KOPT-K1 (cell line): ENCODE data around the gene SLC4A3.

Experiments used
- H3K27ac ChIP-seq: fragments of 200-600 bp; sonication (generic); 2 replicates; pipeline ENCODE4 v1.5.1; 2016; ENCODE audit warnings: antibody characterized with exemption, mild to moderate bottlenecking, low read depth, low read length; ENCODE audit not compliant: poor library complexity, severe bottlenecking
- H3K36me3 ChIP-seq: fragments of 200-600 bp; sonication (generic); 2 replicates; pipeline ENCODE4 v1.5.1; 2017; ENCODE audit warnings: antibody characterized with exemption, mild to moderate bottlenecking, low read length, moderate library complexity; ENCODE audit not compliant: insufficient read depth
- H3K9me3 ChIP-seq: fragments of 200-600 bp; sonication (generic); 2 replicates; pipeline ENCODE4 v1.5.1; 2017; ENCODE audit warnings: antibody characterized with exemption, low read length, mild to moderate bottlenecking; ENCODE audit not compliant: insufficient read depth, poor library complexity, severe bottlenecking

Gene SLC4A3

DNA sequence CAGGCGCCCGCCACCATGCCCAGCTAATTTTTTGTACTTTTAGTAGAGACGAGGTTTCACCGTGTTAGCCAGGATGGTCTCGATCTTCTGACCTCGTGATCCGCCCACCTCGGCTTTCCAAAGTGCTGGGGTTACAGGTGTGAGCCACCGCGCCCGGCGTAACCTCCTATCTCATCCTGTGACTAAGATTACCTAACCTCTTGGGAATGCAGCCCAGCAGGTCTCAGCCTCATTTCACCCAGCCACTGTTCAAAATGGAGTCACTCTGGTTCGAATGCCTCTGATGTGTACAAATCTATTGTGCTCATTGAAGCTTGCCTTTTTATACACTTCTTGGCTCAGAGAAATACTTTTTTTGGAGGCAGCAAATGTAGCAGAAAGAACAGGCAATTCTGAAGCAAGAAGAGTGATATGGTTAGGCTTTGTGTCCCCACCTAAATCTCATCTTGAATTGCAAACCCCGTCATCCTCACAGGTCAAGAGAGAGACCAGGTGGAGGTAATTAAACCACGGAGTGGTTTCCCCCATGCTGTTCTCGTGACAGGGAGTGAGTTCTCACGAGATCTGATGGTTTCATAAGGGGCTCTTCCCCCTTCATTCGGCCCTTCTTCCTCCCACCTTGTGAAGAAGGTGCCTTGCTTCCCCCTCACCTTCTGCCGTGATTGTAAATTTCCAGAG is 60.6 kb downstream of the SLC4A3 start:
- H3K27ac ChIP-seq = no peak overlapping the region
- H3K36me3 ChIP-seq = no peaks in the 10 kb centered on the region
- no peaks in the 10 kb centered on the region for H3K9me3 ChIP-seq

GRCh38 chr2:219688560-219689445 is 61.4 kb downstream of the SLC4A3 start:
- H3K9me3 ChIP-seq = no peaks in the 10 kb centered on the region
- H3K36me3 ChIP-seq = no peaks in the 10 kb centered on the region
- H3K27ac ChIP-seq = no peak overlapping the region

DNA sequence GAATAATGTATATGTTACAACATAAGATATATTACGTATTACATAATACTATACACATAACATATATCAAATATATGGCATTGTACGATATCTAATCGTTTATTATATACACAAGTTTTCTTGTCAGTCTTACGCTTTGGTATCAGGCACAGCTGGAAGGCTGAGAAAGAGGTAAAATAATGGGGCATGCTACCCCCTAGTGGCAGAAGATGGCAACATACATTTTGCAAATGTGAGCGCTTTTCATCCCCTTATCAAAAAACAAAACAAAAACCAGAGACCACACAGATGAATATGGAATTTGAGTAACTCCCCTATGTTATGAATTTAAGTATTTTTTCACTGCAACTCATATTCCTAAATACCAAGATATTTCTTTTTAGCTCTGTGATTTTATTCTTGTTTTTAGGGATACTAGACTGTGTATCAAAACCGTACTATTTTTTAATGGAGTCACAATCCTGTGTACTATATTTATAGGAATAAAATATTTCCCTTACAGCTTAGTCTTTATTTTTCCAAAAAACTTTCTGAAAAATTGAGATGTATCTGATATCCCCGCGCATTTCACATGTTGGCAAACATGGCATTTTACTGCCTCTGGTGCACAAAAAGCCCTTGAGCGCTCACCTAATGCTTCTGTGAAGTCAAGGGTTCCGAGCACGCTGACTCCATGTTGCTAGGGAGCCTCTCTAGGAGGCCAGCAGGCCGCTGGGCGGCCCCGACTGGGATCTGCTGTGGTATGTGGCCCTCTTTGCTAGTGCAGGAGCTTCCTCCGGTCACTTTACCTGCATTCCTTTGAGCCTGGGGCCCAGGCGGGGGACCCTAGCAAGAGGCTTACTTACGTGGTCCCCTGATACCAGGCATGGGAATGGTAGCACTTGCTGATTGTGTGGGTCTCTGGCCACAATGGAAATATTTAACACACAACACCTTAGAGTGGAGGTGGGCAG is 62.5 kb downstream of the SLC4A3 start:
- H3K36me3 ChIP-seq = no peaks in the 10 kb centered on the region
- H3K27ac ChIP-seq = no peak overlapping the region

GRCh38 chr2:219691571-219691970 is 64.1 kb downstream of the SLC4A3 start:
- no peaks in the 10 kb centered on the region for H3K36me3 ChIP-seq
- H3K27ac ChIP-seq = no peak overlapping the region
- no peaks in the 10 kb centered on the region for H3K9me3 ChIP-seq

More for the DNA sequence above, 62.5 kb downstream of the SLC4A3 start:
- no peaks in the 10 kb centered on the region for H3K9me3 ChIP-seq
